ENCODE results near the gene MAD1L1.

The MAD1L1 gene

DNA sequence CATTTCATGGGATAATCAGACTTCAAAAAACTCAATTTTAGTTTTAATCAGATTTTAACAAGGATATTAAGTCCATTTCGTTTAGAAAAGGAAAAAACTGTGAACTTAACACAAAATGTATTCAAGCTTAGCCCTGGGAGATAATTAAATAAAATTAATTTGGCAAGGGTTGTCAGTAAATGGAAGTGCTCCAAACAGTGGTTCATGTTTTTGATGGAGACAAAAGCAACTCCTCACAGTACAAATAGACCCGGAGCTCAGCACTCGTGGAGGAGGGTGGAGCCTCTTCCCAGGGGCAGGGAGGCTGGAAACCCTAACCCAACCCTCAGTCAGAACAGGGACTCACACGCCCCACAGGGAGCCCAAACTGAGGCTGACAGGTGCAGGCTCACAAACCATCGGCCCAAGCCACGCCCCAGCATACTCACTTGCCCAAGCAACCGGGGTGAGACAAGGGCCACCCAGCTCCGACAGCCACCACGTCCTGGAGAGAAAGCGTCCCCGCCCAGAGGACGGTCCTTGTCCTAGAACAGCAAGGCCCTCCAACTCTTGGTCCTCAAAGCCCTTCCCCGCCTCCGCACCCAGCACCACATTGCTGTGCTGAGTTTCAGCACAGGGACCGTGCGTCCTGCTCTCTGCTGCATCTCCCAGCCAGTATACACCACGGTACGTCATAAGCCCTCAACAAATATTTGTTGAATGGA, 39.8 kb downstream of the MAD1L1 start:
- peaks cover 17% of the 10 kb centered on the region for H3K4me1 ChIP-seq
- no peaks in the 10 kb centered on the region for H3K27me3 ChIP-seq (ENCODE audit: low read depth)
- H3K36me3 ChIP-seq (replicated peaks): peaks cover 20% of the 10 kb centered on the region
- H3K9me3 ChIP-seq: peaks cover 11% of the 10 kb centered on the region; the same call in 1 of the 2 replicates
- DNase-seq (ENCODE audit: low spot score in 2 of 2): no peak
- in situ Hi-C loops (cut with MboI; ENCODE audit: low sequenced_read_pairs): no loop called here
- no peak overlapping the region for H3K4me3 ChIP-seq

DNA sequence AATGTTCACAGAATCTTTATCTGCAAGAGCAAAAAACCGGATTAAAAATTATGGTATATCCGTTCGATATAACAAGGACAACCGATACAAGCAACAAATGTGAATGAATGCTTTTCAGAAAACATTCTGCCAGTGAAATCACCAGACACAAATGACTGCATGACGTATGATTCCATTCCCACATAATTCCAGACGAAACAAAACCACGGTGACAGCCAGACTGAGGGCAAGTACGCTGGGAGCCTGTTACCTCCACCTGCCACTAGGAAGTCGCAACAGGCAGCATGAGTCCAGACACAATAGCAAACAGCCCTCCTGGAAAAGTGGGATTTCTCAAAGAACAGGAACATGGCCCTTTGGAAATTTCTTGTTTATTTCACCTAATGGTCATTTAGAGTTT, 41.7 kb downstream of the MAD1L1 start:
- peaks cover 12% of the 10 kb centered on the region; the same call in 1 of the 2 replicates for H3K36me3 ChIP-seq (replicated peaks)
- in situ Hi-C loops (cut with MboI; ENCODE audit: low sequenced_read_pairs): no loop called here

DNA sequence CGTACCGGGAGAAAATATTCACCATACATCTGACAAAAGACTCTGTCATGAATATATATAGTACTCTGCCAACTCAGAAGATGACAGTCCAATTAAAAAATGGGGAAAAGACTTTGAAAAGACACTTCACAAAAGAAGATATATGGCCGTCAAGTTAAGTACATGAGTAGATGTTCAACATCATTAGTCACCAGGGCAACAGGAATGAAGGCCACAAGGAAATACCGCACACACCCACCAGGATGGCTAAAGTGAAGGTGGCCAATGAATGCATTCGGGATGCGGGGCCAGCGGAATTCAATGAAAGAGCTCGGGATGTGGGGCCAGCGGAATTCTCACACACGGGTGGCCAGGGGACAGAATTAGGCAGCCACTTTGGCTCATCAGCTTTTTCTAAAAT, 42.2 kb downstream of the MAD1L1 start:
- Histone ChIP-seq H3K4me1 (peaks cover 22% of the 10 kb centered on the region), H3K4me3 (no peak overlapping the region), H3K9me3 (peaks cover 9% of the 10 kb centered on the region; the same call in 1 of the 2 replicates), H3K36me3 (replicated peaks) (peaks cover 7% of the 10 kb centered on the region), H3K27me3 (ENCODE audit: low read depth) (no peaks in the 10 kb centered on the region)
- in situ Hi-C loops (cut with MboI; ENCODE audit: low sequenced_read_pairs): no loop called here
- peak; percentile 72 for DNase-seq (ENCODE audit: low spot score in 2 of 2)

More for the DNA sequence above, 41.7 kb downstream of the MAD1L1 start:
- H3K4me3 ChIP-seq: no peak overlapping the region
- H3K27me3 ChIP-seq (ENCODE audit: low read depth): no peaks in the 10 kb centered on the region
- peaks cover 22% of the 10 kb centered on the region for H3K4me1 ChIP-seq
- DNase-seq (ENCODE audit: low spot score in 2 of 2): peak in 1 of 2 experiments; percentile 25
- peaks cover 11% of the 10 kb centered on the region; the same call in 1 of the 2 replicates for H3K9me3 ChIP-seq

- H3K4me3 ChIP-seq: no peak overlapping the region
- in situ Hi-C loops (cut with MboI; ENCODE audit: low sequenced_read_pairs): no loop called here
- H3K4me1 ChIP-seq: peaks cover 21% of the 10 kb centered on the region
- DNase-seq (ENCODE audit: low spot score in 2 of 2): no peak
- H3K36me3 ChIP-seq (replicated peaks): peaks cover 6% of the 10 kb centered on the region
- H3K27me3 ChIP-seq (ENCODE audit: low read depth): no peaks in the 10 kb centered on the region
- peaks cover 6% of the 10 kb centered on the region; the same call in 1 of the 2 replicates for H3K9me3 ChIP-seq
Observed at GRCh38 chr7:2186166-2186565, 46.6 kb downstream of the MAD1L1 start.

DNA sequence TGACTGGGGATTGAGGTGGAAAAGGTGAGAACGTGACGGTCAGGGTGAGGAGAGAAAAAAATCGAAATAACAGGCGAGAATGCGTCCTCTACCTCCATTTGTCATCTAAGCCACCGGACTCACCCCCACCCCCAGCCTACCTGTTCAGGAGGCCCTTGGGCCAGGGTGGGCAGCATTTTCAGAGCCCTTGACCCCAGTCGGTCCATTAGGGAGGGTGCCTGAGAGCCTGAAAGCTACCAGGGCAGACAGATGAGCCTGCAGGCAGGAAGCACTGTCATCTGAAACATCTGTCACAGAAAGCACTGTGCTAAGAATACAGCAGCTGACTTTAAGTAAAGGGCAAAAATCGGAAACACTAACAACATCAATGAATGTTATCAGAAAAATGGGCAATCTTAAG, 47.0 kb downstream of the MAD1L1 start:
- DNase-seq (ENCODE audit: low spot score in 2 of 2): no peak
- H3K4me1 ChIP-seq: peaks cover 16% of the 10 kb centered on the region
- H3K9me3 ChIP-seq: peaks cover 6% of the 10 kb centered on the region; the same call in 1 of the 2 replicates
- H3K27me3 ChIP-seq (ENCODE audit: low read depth): no peaks in the 10 kb centered on the region
- in situ Hi-C loops (cut with MboI; ENCODE audit: low sequenced_read_pairs): no loop called here
- H3K36me3 ChIP-seq (replicated peaks): peaks cover 6% of the 10 kb centered on the region
- H3K4me3 ChIP-seq: no peak overlapping the region

DNA sequence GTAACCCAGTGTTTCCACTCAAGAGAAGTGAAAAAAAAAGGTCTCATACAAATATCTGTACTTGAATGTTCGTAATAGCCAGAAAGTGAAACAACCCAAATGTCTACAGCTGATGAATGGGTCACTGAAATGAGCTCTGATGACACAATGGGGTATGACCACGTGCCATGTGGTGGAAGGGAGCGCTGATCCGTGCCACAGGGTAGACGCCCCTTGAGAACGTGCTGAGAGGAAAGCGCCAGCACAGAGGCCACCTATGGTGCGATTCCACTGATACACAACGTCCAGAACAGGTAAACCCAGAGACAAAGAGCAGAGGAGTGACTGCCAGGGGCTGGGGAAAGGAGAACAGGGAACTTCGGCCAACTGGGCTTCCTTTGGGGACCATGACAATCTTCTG, 50.3 kb downstream of the MAD1L1 start:
- in situ Hi-C loops (cut with MboI; ENCODE audit: low sequenced_read_pairs): no loop called here
- no peak overlapping the region for H3K4me3 ChIP-seq
- no peaks in the 10 kb centered on the region for H3K27me3 ChIP-seq (ENCODE audit: low read depth)
- H3K4me1 ChIP-seq: peaks cover 5% of the 10 kb centered on the region; the same call in 1 of the 2 replicates
- no peaks in the 10 kb centered on the region for H3K9me3 ChIP-seq
- no peak for DNase-seq (ENCODE audit: low spot score in 2 of 2)
- H3K36me3 ChIP-seq (replicated peaks): no peaks in the 10 kb centered on the region; the same call in none of the 2 replicates

DNA sequence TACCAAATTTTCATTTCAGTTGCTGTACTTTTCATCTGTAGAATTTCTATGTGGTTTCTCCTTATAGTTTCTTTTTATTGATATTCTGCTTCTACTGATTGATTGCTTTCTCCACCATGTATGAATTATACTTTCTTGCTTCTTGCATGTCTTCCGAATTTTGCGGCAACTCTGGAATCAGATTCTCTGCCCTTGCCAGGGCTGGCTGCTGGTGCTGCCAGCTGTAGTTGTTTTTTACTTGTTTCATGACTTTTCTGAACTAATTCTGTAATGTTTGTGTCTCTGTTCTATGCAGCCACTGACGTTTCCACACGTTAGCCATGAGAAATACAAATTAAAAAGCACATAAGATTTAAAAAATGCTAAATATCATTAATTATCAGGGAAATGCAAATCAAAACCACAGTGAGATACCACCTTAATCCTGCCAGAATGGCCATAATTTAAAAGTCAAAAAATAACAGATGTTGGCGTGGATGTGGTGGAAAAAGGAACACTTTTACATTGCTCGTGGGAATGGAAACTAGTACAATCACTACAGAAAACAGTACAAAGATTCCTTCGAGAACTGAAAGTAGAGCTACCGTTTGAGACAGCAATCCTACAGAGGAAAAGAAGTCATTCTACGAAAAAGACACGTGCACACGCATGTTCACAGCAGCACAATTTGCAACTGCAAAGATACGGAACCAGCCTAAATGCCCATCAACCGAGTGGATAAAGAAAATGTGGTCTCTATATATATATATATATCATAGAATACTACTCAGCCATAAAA, 51.5 kb downstream of the MAD1L1 start:
- in situ Hi-C loops (cut with MboI; ENCODE audit: low sequenced_read_pairs): no loop called here
- Histone ChIP-seq H3K9me3 (no peaks in the 10 kb centered on the region), H3K4me1 (peaks cover 2% of the 10 kb centered on the region; the same call in 1 of the 2 replicates), H3K27me3 (ENCODE audit: low read depth) (no peaks in the 10 kb centered on the region), H3K36me3 (replicated peaks) (no peaks in the 10 kb centered on the region; the same call in none of the 2 replicates), H3K4me3 (no peak overlapping the region)
- DNase-seq (ENCODE audit: low spot score in 2 of 2): no peak

- DNase-seq (ENCODE audit: low spot score in 2 of 2): no peak
- H3K4me3 ChIP-seq: no peak overlapping the region
- H3K36me3 ChIP-seq (replicated peaks): no peaks in the 10 kb centered on the region; the same call in none of the 2 replicates
- no peaks in the 10 kb centered on the region for H3K4me1 ChIP-seq
- in situ Hi-C loops (cut with MboI; ENCODE audit: low sequenced_read_pairs): no loop called here
- no peaks in the 10 kb centered on the region for H3K9me3 ChIP-seq
- no peaks in the 10 kb centered on the region for H3K27me3 ChIP-seq (ENCODE audit: low read depth)
Observed at GRCh38 chr7:2180081-2180480, 52.7 kb downstream of the MAD1L1 start.

DNA sequence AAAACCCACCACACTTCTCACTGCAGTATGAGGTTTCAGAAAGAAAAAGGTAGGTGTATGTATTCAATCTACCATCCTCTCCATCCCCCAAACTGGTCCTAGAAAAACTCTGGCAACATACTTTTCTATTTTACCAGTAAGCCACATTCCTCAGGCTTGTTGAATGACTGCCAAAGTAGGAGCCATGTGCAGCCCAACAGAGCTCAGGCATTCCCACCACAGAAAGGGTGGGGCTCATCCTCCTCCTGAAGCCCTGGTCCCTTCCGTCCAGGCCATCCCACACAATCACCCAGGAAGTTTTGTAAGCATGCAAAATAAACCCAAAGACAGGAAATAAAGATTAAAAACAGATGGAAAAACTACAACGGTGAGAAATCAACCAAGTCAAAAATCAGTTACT, 57.2 kb downstream of the MAD1L1 start:
- in situ Hi-C loops (cut with MboI; ENCODE audit: low sequenced_read_pairs): no loop called here
- Histone ChIP-seq H3K4me3 (no peak overlapping the region), H3K36me3 (replicated peaks) (no peaks in the 10 kb centered on the region; the same call in none of the 2 replicates), H3K9me3 (no peaks in the 10 kb centered on the region), H3K27me3 (ENCODE audit: low read depth) (no peaks in the 10 kb centered on the region), H3K4me1 (no peaks in the 10 kb centered on the region)
- DNase-seq (ENCODE audit: low spot score in 2 of 2): peak in 1 of 2 experiments; percentile 37

DNA sequence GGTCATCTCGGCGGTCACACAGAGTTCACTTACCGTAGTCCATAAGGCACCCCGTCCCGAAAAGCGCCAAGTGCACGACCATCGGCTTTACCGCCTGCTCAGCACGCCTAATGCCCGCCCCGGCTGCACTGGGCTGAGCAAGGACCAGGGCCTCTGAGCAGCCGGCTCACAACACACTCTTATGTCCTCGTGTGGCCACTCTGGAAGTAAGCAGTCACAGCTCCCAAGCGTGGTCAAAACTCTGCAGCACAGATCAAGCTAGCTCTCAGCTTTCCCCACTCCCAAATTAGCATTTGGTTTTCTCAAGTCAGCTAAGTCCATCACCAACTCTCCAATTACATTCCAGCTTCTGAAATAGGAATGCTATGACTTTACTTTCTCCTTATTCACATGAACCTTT, 57.7 kb downstream of the MAD1L1 start:
- Histone ChIP-seq H3K27me3 (ENCODE audit: low read depth) (no peaks in the 10 kb centered on the region), H3K4me3 (no peak overlapping the region), H3K4me1 (no peaks in the 10 kb centered on the region), H3K9me3 (no peaks in the 10 kb centered on the region), H3K36me3 (replicated peaks) (no peaks in the 10 kb centered on the region; the same call in none of the 2 replicates)
- in situ Hi-C loops (cut with MboI; ENCODE audit: low sequenced_read_pairs): no loop called here
- DNase-seq (ENCODE audit: low spot score in 2 of 2): no peak

DNA sequence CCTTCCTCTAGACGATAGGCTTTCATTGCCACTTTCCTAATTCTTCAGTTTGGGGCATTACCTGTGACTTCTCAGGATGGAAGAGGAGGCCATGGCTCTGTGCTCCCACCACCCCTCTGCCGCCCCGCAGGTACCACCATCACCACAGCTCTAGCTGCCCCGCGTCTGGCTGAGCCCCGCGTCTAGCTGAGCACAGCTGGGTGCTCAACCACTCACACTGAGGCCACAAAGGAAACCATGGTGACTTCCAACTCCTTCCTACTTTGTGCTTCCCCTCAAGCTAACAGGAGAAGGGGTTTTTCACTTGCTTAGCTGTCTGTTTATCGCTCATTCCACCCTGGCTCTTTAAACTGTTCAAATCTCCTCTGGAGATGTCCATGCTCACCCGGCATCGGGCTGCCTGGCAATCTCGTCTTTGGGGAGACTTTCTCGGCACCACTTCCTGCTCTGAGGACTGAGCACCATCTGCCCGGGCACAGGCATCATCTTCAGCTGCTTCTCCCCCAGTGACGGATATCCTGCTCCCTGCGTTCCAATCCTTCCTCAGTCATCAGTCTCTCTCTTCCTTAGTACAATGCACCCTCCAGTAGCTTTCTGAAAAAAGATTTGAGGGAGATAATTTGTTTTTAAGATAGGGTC, 59.4 kb downstream of the MAD1L1 start:
- Histone ChIP-seq H3K4me3 (no peak overlapping the region), H3K4me1 (no peaks in the 10 kb centered on the region), H3K27me3 (ENCODE audit: low read depth) (no peaks in the 10 kb centered on the region), H3K9me3 (no peaks in the 10 kb centered on the region), H3K36me3 (replicated peaks) (peaks cover 3% of the 10 kb centered on the region)
- in situ Hi-C loops (cut with MboI; ENCODE audit: low sequenced_read_pairs): no loop called here
- DNase-seq (ENCODE audit: low spot score in 2 of 2): no peak

- peaks cover 3% of the 10 kb centered on the region for H3K36me3 ChIP-seq (replicated peaks)
- H3K27me3 ChIP-seq (ENCODE audit: low read depth): no peaks in the 10 kb centered on the region
- DNase-seq (ENCODE audit: low spot score in 2 of 2): no peak
- in situ Hi-C loops (cut with MboI; ENCODE audit: low sequenced_read_pairs): no loop called here
- H3K4me3 ChIP-seq: no peak overlapping the region
- no peaks in the 10 kb centered on the region for H3K4me1 ChIP-seq
- no peaks in the 10 kb centered on the region for H3K9me3 ChIP-seq
Observed at GRCh38 chr7:2172311-2173188, 60.2 kb downstream of the MAD1L1 start.

DNA sequence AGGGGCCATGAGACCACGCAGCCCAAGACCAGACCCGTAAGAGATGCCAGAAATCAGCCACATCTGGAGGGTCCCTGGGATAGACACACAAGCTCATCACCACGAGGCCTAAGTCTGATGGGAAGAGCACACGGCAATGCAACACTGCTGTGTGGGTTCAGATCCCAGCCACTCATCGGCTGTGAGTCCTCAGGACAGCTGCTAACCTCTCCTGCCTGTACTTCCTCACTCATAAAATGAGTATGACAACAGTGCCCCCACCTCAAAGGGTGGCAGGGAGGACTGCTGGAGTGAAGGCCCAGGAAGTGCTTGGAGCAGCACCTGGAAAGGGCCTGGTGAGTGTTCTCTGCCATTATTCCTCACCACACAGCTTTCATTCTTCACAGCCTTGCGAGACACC, 60.9 kb downstream of the MAD1L1 start:
- no peak overlapping the region for H3K4me3 ChIP-seq
- H3K4me1 ChIP-seq: no peaks in the 10 kb centered on the region
- no peak for DNase-seq (ENCODE audit: low spot score in 2 of 2)
- in situ Hi-C loops (cut with MboI; ENCODE audit: low sequenced_read_pairs): no loop called here
- no peaks in the 10 kb centered on the region for H3K9me3 ChIP-seq
- no peaks in the 10 kb centered on the region for H3K27me3 ChIP-seq (ENCODE audit: low read depth)
- H3K36me3 ChIP-seq (replicated peaks): peaks cover 3% of the 10 kb centered on the region; the same call in 1 of the 2 replicates
